Fibroblast of the conjunctiva (primary cell): ENCODE results near the gene PPFIA1.
A peak's percentile ranks its signal among the peaks of the same experiment; 100 is the strongest.

Experiments
- DNase-seq: peaks from one replicate; pipeline ENCODE4 v3.0.0-alpha.2; 2010; ENCODE audit warnings: low read depth

PPFIA1 gene

GRCh38 chr11:70298243-70298915, 27.9 kb downstream of the PPFIA1 start:
- no peak for DNase-seq

GRCh38 chr11:70299636-70300035, 29.1 kb downstream of the PPFIA1 start:
- DNase-seq, result no peak

DNA sequence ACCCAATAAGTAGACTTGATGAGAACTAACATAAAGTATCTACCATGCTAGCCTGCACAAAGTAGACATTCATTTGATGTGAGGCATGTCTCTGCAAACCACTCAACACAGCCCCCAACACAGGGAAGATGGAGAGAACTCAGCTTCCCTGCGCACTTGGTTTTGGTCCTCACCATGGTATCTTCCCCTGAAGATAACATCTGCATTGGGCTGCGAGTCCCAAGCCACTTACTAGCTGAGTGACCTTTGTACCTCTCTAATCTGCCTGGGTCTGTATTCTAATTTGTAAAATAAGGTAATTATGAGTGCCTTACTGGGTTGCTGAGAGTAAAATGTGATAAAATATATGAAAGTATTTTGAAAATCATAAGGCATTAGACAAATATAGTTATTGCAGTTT, 30.7 kb downstream of the PPFIA1 start:
- no peak for DNase-seq

DNA sequence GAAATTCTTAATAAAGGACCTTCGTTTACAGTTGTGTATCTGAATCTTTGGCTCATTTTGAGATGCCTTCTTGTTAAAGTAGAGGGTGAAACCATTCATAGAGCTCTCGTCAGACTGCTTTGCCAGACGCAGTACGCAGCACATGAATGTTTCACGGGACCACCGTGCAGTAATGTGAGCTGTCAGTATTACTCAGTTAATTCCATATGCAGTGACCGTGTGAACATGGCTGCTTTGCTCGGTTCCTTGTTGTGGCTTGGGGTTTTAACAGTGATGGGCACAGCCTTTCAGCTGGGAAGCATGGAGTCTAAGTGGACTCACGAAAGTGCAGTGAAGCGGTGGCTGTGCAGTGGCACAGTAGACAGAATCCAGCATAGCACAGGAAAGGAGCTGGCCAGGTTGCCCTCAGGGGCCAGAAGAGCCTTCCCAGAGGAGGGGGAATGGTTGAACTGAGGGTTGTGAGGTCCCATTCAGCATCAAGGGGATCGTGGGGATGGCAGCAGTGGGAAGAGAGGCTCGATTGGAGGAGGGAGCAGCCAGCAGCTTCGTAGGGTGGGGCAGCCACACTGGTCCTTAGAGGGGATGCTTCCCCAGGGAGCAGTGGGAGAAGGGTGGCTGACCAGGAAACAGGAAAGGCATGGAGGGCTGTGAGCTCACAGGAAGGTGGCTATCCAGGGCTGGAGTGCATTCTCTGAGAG, 31.4 kb downstream of the PPFIA1 start:
- no peak for DNase-seq

DNA sequence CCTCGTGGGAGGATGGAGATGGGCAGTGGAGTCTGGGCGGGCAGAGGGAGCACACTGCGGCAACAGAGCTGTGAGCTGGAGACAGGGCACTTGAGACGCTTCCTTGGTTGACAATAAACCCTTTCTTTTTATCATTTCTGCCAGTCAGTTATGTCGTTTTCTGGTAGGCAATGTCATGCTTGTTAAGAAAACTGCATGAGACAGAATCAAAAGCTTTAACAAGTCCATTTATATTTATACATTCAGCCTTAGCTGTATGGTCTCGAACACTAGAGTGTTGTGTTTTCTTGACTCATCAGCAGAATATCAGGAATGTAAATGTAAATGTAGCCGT, 31.9 kb downstream of the PPFIA1 start:
- no peak for DNase-seq

DNA sequence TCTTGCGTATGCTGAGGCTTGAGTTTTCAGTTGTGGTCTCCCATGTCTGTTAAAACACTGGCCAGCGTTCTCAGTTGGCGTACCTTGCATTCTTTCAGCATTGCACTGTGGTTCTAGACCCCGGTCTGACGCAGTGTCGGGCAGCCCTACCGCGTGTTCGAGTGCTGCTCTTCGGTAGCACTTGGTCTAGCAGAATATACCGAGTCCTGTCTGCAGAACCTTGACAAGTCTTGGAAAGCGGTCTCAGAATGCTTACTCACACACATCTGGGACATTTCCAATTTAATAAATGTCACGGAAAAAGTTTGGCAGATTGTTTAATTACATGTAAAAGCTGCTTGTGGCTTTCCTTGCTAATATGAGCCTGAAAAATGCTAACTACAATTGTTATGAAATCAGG, 32.6 kb downstream of the PPFIA1 start:
- DNase-seq, result peak; percentile 9

DNA sequence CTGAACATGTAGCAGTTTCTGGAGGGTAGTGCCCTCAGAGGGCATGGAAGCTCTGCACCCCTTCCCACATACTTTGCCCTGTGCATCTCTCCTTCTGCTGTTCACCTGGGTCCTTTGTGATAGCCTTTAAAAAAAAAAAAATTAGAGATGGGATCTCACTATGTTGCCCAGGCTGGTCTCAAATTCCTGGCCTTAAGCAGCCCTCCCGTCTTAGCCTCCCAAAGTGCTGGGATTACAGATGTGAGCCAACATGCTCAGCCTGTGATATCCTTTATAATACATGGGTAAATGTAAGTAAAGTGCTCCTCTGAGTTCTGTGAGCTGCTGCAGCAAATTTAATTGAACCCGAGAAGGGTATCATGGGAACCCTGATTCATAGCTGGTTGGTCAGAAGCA, 33.7 kb downstream of the PPFIA1 start:
- no peak for DNase-seq

- no peak for DNase-seq
Measured at GRCh38 chr11:70305501-70305900, 35.0 kb downstream of the PPFIA1 start.

DNA sequence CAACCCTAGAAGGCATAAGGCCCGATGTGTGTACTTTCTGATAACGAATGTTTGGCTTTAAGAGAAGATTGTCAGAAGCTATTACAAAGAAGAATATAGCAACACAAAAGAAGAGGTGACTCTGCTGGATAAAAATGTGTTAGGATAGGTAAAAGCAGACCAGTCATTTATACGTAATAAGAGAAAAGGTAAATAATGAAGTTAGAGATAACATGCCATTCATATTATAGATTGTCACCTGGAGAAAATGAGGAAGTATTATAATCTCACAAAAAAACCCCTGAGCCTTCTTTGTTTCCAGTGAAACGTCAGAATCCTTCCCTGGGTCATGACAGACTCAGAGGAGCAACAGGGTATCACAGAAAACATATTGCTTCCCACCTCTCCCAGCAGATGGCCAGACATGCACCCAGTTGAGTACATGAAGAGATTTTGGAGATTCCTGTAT, 36.1 kb downstream of the PPFIA1 start:
- no peak for DNase-seq

GRCh38 chr11:70307176-70307575, 36.7 kb downstream of the PPFIA1 start:
- DNase-seq, result no peak

DNA sequence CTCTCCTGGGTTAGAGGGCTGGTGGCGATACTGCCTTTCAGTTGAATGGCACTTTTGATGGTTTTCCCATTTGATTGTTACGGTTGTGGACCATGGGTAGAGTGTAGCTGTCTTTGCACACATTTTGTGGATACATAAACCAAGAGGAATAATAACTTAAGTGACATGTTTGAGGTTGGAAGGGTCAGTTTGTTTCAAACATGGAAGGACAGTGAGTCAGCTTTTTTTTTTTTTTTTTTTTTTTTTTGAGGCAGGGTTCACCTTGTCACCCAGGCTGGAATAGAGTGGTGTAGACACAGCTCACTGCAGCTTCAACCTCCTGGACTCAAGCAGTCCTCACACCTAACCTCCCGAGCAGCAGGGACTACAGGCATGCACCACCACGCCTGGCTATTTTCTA, 41.1 kb downstream of the PPFIA1 start:
- no peak for DNase-seq

DNA sequence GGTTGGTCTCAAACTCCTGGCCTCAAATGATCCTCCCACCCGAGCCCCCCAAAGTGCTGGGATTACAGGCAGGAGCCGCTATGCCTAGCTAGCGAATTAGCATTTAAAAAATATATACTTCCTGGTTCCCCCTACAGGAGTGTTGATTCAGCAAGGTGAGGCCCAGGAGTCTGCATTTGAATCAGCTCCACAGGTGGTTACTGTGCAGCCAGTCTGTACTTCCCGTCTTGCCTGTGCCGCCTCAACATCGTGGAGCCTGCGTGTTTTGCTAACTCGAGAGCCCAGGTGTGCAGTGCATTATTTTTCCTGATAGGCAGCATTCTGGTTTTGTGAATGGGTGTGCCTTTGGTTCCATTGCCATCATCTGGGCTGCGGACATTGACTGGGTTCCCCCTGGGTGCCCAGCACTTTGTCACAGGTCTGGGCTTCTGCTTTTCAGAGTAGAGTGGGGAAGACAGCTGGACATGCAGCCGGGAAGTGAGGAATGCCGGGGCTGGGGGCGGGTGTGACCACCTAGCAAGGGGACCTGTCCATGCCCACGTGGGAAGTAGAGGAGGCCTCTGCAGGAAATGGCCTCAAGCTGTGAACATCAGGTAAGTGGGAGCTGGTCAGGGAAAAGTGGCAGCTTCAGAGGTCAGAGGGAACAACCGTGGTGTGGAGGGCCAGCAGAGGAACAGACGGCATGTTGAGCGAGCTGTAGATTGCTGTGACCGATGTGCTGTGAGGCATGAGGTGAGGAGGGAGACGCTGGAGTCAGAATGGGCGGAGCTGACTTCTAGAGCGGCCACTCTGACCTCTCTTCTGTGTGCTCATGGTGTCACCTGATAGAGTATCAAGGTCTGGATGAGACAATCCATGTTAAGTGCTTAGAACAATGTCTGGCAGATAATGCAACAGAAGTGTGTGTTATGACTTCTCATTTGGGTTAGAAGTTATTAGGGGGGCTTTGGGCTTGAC, 42.2 kb downstream of the PPFIA1 start:
- no peak for DNase-seq

DNA sequence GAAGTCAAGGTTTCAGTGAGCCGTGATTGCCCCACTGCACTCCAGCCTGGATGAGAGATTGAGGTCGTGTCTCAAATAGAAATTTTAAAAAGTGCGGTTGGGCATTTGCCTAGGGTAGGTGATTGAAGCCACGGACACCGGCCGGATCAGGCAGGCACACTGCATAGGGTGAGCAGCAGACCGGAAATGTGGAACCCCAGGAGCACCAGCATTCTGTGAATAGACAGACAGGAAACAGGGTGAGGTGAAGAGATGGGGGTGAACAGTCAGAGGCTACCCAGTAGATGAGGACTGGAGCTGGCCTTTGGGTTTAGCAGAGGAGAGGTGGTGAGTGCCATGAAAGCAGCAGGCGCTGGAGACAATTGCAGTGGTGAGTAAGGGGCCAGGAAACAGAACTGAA, 43.5 kb downstream of the PPFIA1 start:
- no peak for DNase-seq

- DNase-seq, result no peak
Measured at GRCh38 chr11:70314730-70315129, 44.2 kb downstream of the PPFIA1 start.

DNA sequence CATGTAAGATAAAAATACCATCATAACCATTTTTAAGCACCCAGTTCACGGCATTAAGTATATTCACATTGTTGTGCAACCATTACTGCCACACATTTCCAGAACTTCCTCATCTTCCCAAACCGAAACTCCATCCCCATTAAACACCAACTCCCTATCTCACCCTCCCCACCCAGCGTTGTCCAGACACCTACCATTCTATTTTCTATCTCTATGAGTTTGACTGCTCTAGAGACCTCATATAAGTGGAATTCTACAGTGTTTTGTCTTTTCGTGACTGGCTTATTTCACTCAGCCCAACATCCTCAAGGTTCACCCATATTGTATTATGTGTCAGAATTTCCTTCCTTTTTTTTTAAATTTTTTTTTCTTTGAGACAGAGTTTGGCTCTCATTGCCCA, 45.2 kb downstream of the PPFIA1 start:
- DNase-seq, result no peak

DNA sequence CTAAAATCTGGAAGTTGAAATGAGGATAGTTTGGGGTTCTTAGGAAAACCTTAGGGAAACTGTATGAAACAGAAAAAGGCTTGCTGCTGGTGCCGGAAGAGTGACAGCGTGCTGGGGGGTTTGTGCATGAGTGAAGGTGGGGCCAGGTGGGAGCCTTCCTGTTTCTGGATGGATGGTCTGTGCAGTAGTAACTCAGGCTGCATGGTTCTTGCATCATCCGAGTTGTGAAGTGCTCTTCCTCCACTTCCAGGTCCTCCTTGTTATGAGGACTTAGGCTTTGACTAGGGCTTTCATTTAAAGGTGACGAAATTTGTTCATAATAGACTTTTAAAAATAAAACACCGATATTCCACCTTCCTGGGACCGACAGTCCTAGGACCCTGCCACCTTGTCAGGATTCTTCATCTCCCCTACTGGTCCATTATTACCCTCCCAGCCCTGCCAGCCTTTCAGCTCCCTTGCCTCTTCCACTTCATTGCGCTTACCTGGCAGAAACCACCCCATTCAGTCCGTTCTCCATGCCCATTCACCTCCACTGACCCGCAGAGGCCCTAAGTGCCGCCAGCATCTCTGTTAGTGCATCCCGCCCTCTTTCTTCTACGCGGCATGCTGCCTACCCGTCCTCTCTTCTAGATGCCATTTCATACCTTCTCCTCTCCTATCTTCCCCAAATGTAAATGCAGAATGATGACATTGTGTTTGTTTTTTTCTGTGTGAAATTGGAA, 47.3 kb downstream of the PPFIA1 start:
- DNase-seq, result no peak

DNA sequence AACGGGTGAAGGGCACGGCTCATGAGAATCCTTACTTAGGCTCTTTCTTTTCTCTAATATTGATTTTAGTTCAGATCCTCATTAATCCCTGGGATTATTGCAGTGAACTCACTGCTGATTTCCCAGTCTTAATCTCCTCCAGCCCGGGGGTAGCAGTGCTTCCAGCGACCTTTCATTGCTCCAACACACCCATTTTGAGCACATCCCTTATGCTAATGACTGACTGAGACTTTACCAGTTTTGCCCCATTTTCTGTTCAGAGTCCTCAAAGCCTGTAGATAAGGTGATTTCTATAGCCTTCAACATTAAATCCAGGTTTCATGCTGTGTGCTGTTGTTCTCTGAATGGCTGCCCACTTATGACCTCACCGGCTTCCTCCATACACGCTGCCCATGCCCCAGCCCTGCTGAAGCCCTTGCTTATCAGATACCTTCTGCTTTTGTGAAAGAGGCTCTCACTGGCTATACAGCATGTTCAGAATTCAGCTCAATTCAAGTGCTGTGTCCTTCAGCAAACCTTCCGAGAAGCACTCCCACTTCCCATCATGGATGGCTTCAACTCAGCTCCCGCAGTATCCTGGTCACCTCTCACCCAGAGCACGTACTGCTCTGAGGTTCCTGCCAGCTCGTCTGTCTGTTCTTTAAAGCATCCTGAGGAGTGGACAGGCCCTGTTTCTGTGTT, 49.0 kb downstream of the PPFIA1 start:
- DNase-seq, result no peak

- DNase-seq, result no peak
Measured at GRCh38 chr11:70322666-70323065, 52.2 kb downstream of the PPFIA1 start.

- DNase-seq, result no peak
Measured at GRCh38 chr11:70323806-70324205, 53.3 kb downstream of the PPFIA1 start.

- DNase-seq, result no peak
Measured at GRCh38 chr11:70324376-70325115, 54.1 kb downstream of the PPFIA1 start.

DNA sequence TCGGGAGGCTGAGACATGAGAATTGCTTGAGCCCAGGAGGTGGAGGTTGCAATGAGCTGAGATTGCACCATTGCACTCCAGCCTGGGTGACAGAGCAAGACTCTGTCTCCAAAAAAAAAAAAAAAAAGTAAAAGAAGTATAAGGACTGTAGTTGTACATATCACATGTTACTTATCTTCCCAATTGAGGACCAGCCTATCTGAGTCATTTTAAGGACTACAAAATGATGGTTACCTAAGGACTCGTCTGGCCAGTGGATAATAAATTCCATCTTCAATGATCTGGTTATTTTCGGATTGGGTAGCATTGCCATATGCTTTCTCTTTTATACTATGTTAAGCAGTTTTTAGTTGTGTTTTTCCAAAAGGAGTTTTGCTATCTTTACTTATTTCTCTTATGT, 55.3 kb downstream of the PPFIA1 start:
- DNase-seq, result no peak
